Osteoblast (primary cell): Measurements from ENCODE around the gene AKAP11. TPM values are rescaled to one million over a fixed set of nuclear protein-coding genes. Genes with fewer than 3 reads are reported as not detected.

Source experiments
- DNase-seq: peaks from one replicate; pipeline ENCODE4 v3.0.0; 2011; ENCODE audit warnings: low spot score, mixed read lengths; ENCODE audit not compliant: insufficient read length; ENCODE audit errors: missing footprints
- H2AFZ ChIP-seq: 2 replicates; pipeline ENCODE4 v1.6.0; 2011; ENCODE audit warnings: mild to moderate bottlenecking, low read length
- H3K27ac ChIP-seq: 2 replicates; pipeline ENCODE4 v1.5.1; 2011; ENCODE audit warnings: mild to moderate bottlenecking, low read depth, low read length, moderate library complexity
- H3K27me3 ChIP-seq: 2 replicates; pipeline ENCODE4 v1.6.0; 2012; ENCODE audit warnings: mild to moderate bottlenecking, control low read depth, inconsistent platforms, low read length, moderate library complexity; ENCODE audit not compliant: insufficient read depth
- H3K36me3 ChIP-seq: 2 replicates; pipeline ENCODE4 v1.5.1; 2011; ENCODE audit warnings: mild to moderate bottlenecking, low read length, control low read depth, moderate library complexity; ENCODE audit not compliant: insufficient read depth
- H3K4me1 ChIP-seq: 2 replicates; pipeline ENCODE4 v1.5.1; 2011; ENCODE audit warnings: mild to moderate bottlenecking, low read length, control low read depth, moderate library complexity; ENCODE audit not compliant: insufficient read depth
- H3K4me2 ChIP-seq: 2 replicates; pipeline ENCODE4 v1.6.0; 2011; ENCODE audit warnings: mild to moderate bottlenecking, low read length; ENCODE audit not compliant: insufficient read depth
- H3K4me3 ChIP-seq: fragments of 200-600 bp; sonication (generic); 3 replicates; pipeline ENCODE4 v1.5.1; 2012; ENCODE audit warnings: mild to moderate bottlenecking, low read length, inconsistent platforms; ENCODE audit not compliant: insufficient read depth
- H3K79me2 ChIP-seq: 2 replicates; pipeline ENCODE4 v1.6.0; 2012; ENCODE audit warnings: mild to moderate bottlenecking, low read length, control low read depth, inconsistent platforms; ENCODE audit not compliant: insufficient read depth
- H3K9me3 ChIP-seq: 2 replicates; pipeline ENCODE4 v1.5.1; 2011; ENCODE audit warnings: low read depth, low read length, control low read depth
- H4K20me1 ChIP-seq: 2 replicates; pipeline ENCODE4 v1.6.0; 2012; ENCODE audit warnings: mild to moderate bottlenecking, low read length, control low read depth; ENCODE audit not compliant: insufficient read depth
- total RNA-seq: library from RNA; depleted of rRNA; stranded (reverse); fragments of >200 nt; gene quantifications from 2 replicates; pipeline ENCODE4 v1.2.3, GENCODE V29; 2012
- TF ChIP-seq, protein P1 (sequence below): IDR thresholded peaks from 2 replicates; pipeline ENCODE4 v1.5.1; 2011; ENCODE audit warnings: mild to moderate bottlenecking, low read depth, low read length, moderate library complexity; ENCODE audit errors: extremely low read depth

AKAP11 gene
- total RNA-seq, 1 donor: 29.3 TPM

DNA sequence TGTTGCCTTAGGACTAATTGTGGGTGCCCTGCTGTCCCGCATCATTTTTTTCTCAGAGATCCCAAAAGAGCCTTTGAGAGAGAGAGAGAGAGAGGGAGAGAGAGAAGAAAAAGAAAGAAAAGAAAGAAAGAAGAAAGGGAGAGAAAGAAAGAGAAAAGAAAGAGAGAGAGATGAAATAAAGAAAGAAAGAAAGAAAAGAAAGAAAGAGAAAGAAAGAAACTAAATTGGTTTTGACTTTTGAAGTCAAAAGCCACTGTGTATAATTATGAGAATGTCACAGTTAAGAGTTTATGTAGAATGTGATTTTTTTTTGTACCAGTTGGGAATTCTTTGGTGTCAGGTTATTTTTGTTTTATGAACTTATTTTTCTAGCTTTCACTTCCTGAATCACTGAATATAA lies 43.4 kb upstream of the AKAP11 start:
- no peaks in the 10 kb centered on the region for H4K20me1 ChIP-seq
- no peaks in the 10 kb centered on the region for H3K9me3 ChIP-seq
- TF ChIP-seq, protein P1, sequence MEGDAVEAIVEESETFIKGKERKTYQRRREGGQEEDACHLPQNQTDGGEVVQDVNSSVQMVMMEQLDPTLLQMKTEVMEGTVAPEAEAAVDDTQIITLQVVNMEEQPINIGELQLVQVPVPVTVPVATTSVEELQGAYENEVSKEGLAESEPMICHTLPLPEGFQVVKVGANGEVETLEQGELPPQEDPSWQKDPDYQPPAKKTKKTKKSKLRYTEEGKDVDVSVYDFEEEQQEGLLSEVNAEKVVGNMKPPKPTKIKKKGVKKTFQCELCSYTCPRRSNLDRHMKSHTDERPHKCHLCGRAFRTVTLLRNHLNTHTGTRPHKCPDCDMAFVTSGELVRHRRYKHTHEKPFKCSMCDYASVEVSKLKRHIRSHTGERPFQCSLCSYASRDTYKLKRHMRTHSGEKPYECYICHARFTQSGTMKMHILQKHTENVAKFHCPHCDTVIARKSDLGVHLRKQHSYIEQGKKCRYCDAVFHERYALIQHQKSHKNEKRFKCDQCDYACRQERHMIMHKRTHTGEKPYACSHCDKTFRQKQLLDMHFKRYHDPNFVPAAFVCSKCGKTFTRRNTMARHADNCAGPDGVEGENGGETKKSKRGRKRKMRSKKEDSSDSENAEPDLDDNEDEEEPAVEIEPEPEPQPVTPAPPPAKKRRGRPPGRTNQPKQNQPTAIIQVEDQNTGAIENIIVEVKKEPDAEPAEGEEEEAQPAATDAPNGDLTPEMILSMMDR: no peak
- H3K4me1 ChIP-seq: no peaks in the 10 kb centered on the region
- no peak overlapping the region for H3K27ac ChIP-seq
- H3K4me3 ChIP-seq: no peak overlapping the region
- H3K27me3 ChIP-seq: no peaks in the 10 kb centered on the region
- H3K79me2 ChIP-seq: no peaks in the 10 kb centered on the region
- no peak overlapping the region for H3K4me2 ChIP-seq
- no peak for DNase-seq
- peaks cover 5% of the 10 kb centered on the region for H3K36me3 ChIP-seq
- H2AFZ ChIP-seq: no peak overlapping the region

DNA sequence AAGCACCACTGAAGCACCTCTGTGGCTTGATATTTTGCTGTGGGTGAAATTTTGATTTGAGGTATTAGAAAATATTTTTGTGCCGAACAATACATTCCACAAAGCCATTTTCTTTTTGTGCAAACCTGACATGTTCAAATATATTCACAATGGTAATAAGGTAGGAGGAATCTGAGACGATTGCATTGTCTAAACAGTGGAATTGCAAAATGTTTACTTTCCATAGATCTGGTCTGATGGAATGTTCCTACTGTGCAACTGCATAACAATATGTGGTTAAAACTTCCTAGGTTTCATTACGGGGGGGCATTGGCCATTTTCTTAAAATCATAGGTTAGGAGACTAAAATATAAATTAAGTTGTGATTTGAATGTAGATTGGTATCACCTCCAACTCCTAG lies 42.7 kb upstream of the AKAP11 start:
- no peaks in the 10 kb centered on the region for H4K20me1 ChIP-seq
- H3K4me1 ChIP-seq: no peaks in the 10 kb centered on the region
- no peaks in the 10 kb centered on the region for H3K27me3 ChIP-seq
- DNase-seq: no peak
- no peak overlapping the region for H3K4me3 ChIP-seq
- TF ChIP-seq, protein P1: no peak
- H3K79me2 ChIP-seq: no peaks in the 10 kb centered on the region
- no peak overlapping the region for H2AFZ ChIP-seq
- no peak overlapping the region for H3K4me2 ChIP-seq
- H3K36me3 ChIP-seq: peaks cover 5% of the 10 kb centered on the region
- H3K9me3 ChIP-seq: no peaks in the 10 kb centered on the region
- H3K27ac ChIP-seq: no peak overlapping the region

DNA sequence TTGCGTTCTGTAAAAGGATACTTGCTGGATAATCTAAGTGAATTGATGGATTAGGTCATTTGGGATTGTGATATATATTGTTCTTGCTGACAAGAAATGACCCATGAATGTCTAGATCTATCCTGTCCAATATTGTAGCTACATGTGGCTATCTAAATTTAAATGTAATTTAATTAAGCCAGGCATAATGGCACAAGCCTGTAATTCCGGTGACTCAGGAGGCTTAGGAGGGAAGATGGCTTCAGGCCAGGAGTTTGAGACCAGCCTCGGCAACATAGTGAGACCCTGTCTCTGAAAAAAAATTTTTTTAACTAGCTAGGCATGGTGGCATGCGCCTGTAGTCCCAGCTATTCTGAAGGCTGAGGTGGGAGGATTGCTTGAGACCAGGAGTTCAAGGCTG lies 39.3 kb upstream of the AKAP11 start:
- Histone ChIP-seq H3K4me2 (no peak overlapping the region), H3K9me3 (no peaks in the 10 kb centered on the region), H2AFZ (no peak overlapping the region), H3K4me1 (peaks cover 2% of the 10 kb centered on the region), H4K20me1 (no peaks in the 10 kb centered on the region), H3K79me2 (no peaks in the 10 kb centered on the region), H3K27me3 (no peaks in the 10 kb centered on the region), H3K36me3 (no peaks in the 10 kb centered on the region), H3K4me3 (no peak overlapping the region), H3K27ac (no peak overlapping the region)
- DNase-seq: no peak
- TF ChIP-seq, protein P1: no peak

DNA sequence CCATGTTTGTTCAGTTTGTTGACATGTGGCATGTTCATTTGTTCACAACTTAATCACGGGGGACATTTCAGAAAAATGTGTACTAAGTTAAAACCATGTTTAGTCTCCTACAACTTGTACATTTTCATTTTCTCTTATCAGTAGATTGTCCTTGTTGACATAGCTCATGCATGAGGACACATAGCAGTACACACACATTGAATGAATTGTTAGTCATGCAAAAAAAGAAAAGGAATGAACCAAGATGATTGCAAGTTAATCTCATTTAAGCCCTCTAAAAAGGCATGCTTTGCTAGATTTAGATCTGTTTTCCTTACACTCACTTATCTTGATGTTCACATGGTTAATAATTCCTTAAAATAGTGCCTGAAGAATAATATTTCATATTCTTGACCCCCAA lies 38.2 kb upstream of the AKAP11 start:
- no peak overlapping the region for H2AFZ ChIP-seq
- H4K20me1 ChIP-seq: no peaks in the 10 kb centered on the region
- H3K4me1 ChIP-seq: peaks cover 5% of the 10 kb centered on the region
- no peak overlapping the region for H3K4me3 ChIP-seq
- no peaks in the 10 kb centered on the region for H3K79me2 ChIP-seq
- no peak overlapping the region for H3K4me2 ChIP-seq
- no peak for DNase-seq
- no peaks in the 10 kb centered on the region for H3K36me3 ChIP-seq
- no peaks in the 10 kb centered on the region for H3K27me3 ChIP-seq
- H3K9me3 ChIP-seq: no peaks in the 10 kb centered on the region
- TF ChIP-seq, protein P1: no peak
- no peak overlapping the region for H3K27ac ChIP-seq
